GM18873 (cell line): Measurements from ENCODE around the gene CELSR1.

ENCODE experiments used
- ATAC-seq: cut with Tn5 transposase; IDR thresholded peaks from one replicate; pipeline ENCODE4 v1.9.1; 2021; ENCODE audit warnings: mild to moderate bottlenecking, moderate library complexity, moderate number of reproducible peaks; ENCODE audit not compliant: unreplicated experiment, low FRiP score

CELSR1 gene

GRCh38 chr22:46346680-46347405 lies 190.6 kb downstream of the CELSR1 start:
- no peak for ATAC-seq

GRCh38 chr22:46340676-46341075 lies 196.7 kb downstream of the CELSR1 start:
- ATAC-seq, result no peak

- ATAC-seq, result no peak
Measured at GRCh38 chr22:46339956-46340355, 197.5 kb downstream of the CELSR1 start.

GRCh38 chr22:46338636-46339035 lies 198.8 kb downstream of the CELSR1 start:
- ATAC-seq, result no peak

GRCh38 chr22:46337870-46338269 lies 199.6 kb downstream of the CELSR1 start:
- no peak for ATAC-seq

GRCh38 chr22:46336119-46337078 lies 201.0 kb downstream of the CELSR1 start:
- ATAC-seq, result no peak

- no peak for ATAC-seq
Measured at GRCh38 chr22:46335201-46336118, 202.0 kb downstream of the CELSR1 start, which contains the start of gene TRMU. TRMU (plus strand) TSS chr22:46335714; CDS start chr22:46335765, 51 bp downstream.

- no peak for ATAC-seq
Measured at GRCh38 chr22:46331496-46331895, 205.9 kb downstream of the CELSR1 start.

GRCh38 chr22:46330426-46330825 lies 207.0 kb downstream of the CELSR1 start:
- no peak for ATAC-seq

GRCh38 chr22:46329616-46330015 lies 207.8 kb downstream of the CELSR1 start:
- ATAC-seq, result no peak

GRCh38 chr22:46328797-46329196 lies 208.6 kb downstream of the CELSR1 start:
- ATAC-seq, result no peak

GRCh38 chr22:46327691-46328465 lies 209.5 kb downstream of the CELSR1 start:
- no peak for ATAC-seq

GRCh38 chr22:46326066-46326680 lies 211.2 kb downstream of the CELSR1 start:
- ATAC-seq, result no peak

- no peak for ATAC-seq
Measured at GRCh38 chr22:46323162-46323561, 214.3 kb downstream of the CELSR1 start.

GRCh38 chr22:46322711-46323110 lies 214.7 kb downstream of the CELSR1 start:
- ATAC-seq, result no peak

- no peak for ATAC-seq
Measured at GRCh38 chr22:46320716-46321386, 216.6 kb downstream of the CELSR1 start.

GRCh38 chr22:46320166-46320710 lies 217.2 kb downstream of the CELSR1 start:
- ATAC-seq, result no peak

- ATAC-seq, result no peak
Measured at GRCh38 chr22:46319319-46319718, 218.1 kb downstream of the CELSR1 start.
